C4-2B (cell line): Measurements from ENCODE around the gene IRF2BP2.

ENCODE experiments used
- H3K27ac ChIP-seq: fragments of 450-650 bp; 2 replicates; pipeline ENCODE4 v1.5.1; 2017
- CTCF ChIP-seq: fragments of 450-650 bp; conservative IDR thresholded peaks from 2 replicates; pipeline ENCODE4 v1.5.1; 2017; ENCODE audit warnings: mild to moderate bottlenecking
- ZFX ChIP-seq: fragments of 450-650 bp; IDR thresholded peaks from 2 replicates; pipeline ENCODE4 v1.6.1; 2017

The IRF2BP2 gene

GRCh38 chr1:234633246-234634003 is 23.4 kb upstream of the IRF2BP2 start:
- H3K27ac ChIP-seq: no peak overlapping the region
- no peak for TF ChIP-seq ZFX
- no peak for TF ChIP-seq CTCF

GRCh38 chr1:234632225-234632624 is 22.2 kb upstream of the IRF2BP2 start:
- TF ChIP-seq CTCF (no peak), ZFX (no peak)
- no peak overlapping the region for H3K27ac ChIP-seq

- TF ChIP-seq ZFX (no peak), CTCF (no peak)
- no peak overlapping the region for H3K27ac ChIP-seq
Observed at GRCh38 chr1:234631721-234632125, 21.7 kb upstream of the IRF2BP2 start.

GRCh38 chr1:234629026-234629425 is 19.0 kb upstream of the IRF2BP2 start:
- H3K27ac ChIP-seq: no peak overlapping the region
- TF ChIP-seq CTCF (no peak), ZFX (no peak)

GRCh38 chr1:234628089-234628488 is 18.1 kb upstream of the IRF2BP2 start:
- no peak overlapping the region for H3K27ac ChIP-seq

GRCh38 chr1:234627009-234627950 is 17.3 kb upstream of the IRF2BP2 start:
- TF ChIP-seq CTCF (no peak), ZFX (no peak)
- H3K27ac ChIP-seq: no peak overlapping the region

More at GRCh38 chr1:234628089-234628488, 18.1 kb upstream of the IRF2BP2 start:
- no peak for TF ChIP-seq ZFX
- no peak for TF ChIP-seq CTCF

GRCh38 chr1:234626391-234626790 is 16.4 kb upstream of the IRF2BP2 start:
- H3K27ac ChIP-seq: no peak overlapping the region
- no peak for TF ChIP-seq ZFX
- TF ChIP-seq CTCF: no peak
